ENCODE data around the gene ANKS3.

Gene ANKS3

GRCh38 chr16:4695473-4696171 lies 38.4 kb downstream of the ANKS3 start:
- Histone ChIP-seq H3K27me3 (ENCODE audit: insufficient read depth, low read length, poor library complexity) (no peaks in the 10 kb centered on the region), H3K9ac (ENCODE audit: low read depth, low read length) (no peak overlapping the region), H3K27ac (ENCODE audit: low read length) (no peak overlapping the region), H3K9me3 (ENCODE audit: insufficient read depth, low read length, severe bottlenecking) (no peaks in the 10 kb centered on the region), H3K4me3 (ENCODE audit: low read depth in 1 of 2, low read length in 2 of 2) (0 out of 4 replicates have a peak overlapping the region, but pooled peaks of 1 of the 2 experiments have one; percentile 99), H3K36me3 (ENCODE audit: insufficient read depth, low read length) (peaks cover 54% of the 10 kb centered on the region), H3K4me1 (ENCODE audit: insufficient read depth, low read length) (peaks cover 24% of the 10 kb centered on the region), H2AFZ (ENCODE audit: low read depth, low read length) (no peak overlapping the region), H4K20me1 (ENCODE audit: insufficient read depth, low read length) (peaks cover 29% of the 10 kb centered on the region), H3K4me2 (ENCODE audit: insufficient read depth, low read length) (no peak overlapping the region), H3K79me2 (ENCODE audit: insufficient read depth, low read length) (peaks cover 25% of the 10 kb centered on the region)
- TF ChIP-seq EZH2 (IDR thresholded peaks at IDR 0.05; ENCODE audit: borderline replicate concordance, low read depth, low read length, severe bottlenecking) (no peak), CTCF (IDR thresholded peaks at IDR 0.05; ENCODE audit: borderline replicate concordance, extremely low read depth, low read length, poor library complexity, severe bottlenecking) (no peak)
- ATAC-seq (ENCODE audit: insufficient read depth, low read depth) (no peak), DNase-seq (no peak)

GRCh38 chr16:4694642-4695451 lies 39.2 kb downstream of the ANKS3 start:
- peak overlapping the region; percentile 90 for H3K9ac ChIP-seq (ENCODE audit: low read depth, low read length)
- H3K9me3 ChIP-seq (ENCODE audit: insufficient read depth, low read length, severe bottlenecking) = no peaks in the 10 kb centered on the region
- H2AFZ ChIP-seq (ENCODE audit: low read depth, low read length) = no peak overlapping the region
- no peak for DNase-seq
- no peak overlapping the region for H3K27ac ChIP-seq (ENCODE audit: low read length)
- no peak for TF ChIP-seq CTCF (IDR thresholded peaks at IDR 0.05; ENCODE audit: borderline replicate concordance, extremely low read depth, low read length, poor library complexity, severe bottlenecking)
- no peak for TF ChIP-seq EZH2 (IDR thresholded peaks at IDR 0.05; ENCODE audit: borderline replicate concordance, low read depth, low read length, severe bottlenecking)
- H3K4me2 ChIP-seq (ENCODE audit: insufficient read depth, low read length) = peak overlapping the region; percentile 80
- H3K36me3 ChIP-seq (ENCODE audit: insufficient read depth, low read length) = peaks cover 53% of the 10 kb centered on the region
- H3K4me1 ChIP-seq (ENCODE audit: insufficient read depth, low read length) = peaks cover 24% of the 10 kb centered on the region
- ATAC-seq (ENCODE audit: insufficient read depth, low read depth) = no peak
- H3K27me3 ChIP-seq (ENCODE audit: insufficient read depth, low read length, poor library complexity) = no peaks in the 10 kb centered on the region
- peaks cover 25% of the 10 kb centered on the region for H3K79me2 ChIP-seq (ENCODE audit: insufficient read depth, low read length)
- H4K20me1 ChIP-seq (ENCODE audit: insufficient read depth, low read length) = peaks cover 29% of the 10 kb centered on the region
- H3K4me3 ChIP-seq (ENCODE audit: low read depth in 1 of 2, low read length in 2 of 2) = peak overlapping the region; percentile 79 to 99; a peak in 3 of 4 replicates

- Histone ChIP-seq H3K9me3 (ENCODE audit: insufficient read depth, low read length, severe bottlenecking) (no peaks in the 10 kb centered on the region), H3K4me2 (ENCODE audit: insufficient read depth, low read length) (peak overlapping the region; percentile 80), H3K27me3 (ENCODE audit: insufficient read depth, low read length, poor library complexity) (no peaks in the 10 kb centered on the region), H3K4me1 (ENCODE audit: insufficient read depth, low read length) (peaks cover 24% of the 10 kb centered on the region), H3K4me3 (ENCODE audit: low read depth in 1 of 2, low read length in 2 of 2) (peak overlapping the region; percentile 79 to 99; a peak in 3 of 4 replicates), H3K27ac (ENCODE audit: low read length) (peak overlapping the region; percentile 66), H4K20me1 (ENCODE audit: insufficient read depth, low read length) (peaks cover 29% of the 10 kb centered on the region), H3K79me2 (ENCODE audit: insufficient read depth, low read length) (peaks cover 25% of the 10 kb centered on the region), H3K9ac (ENCODE audit: low read depth, low read length) (peak overlapping the region; percentile 90), H2AFZ (ENCODE audit: low read depth, low read length) (peak overlapping the region; percentile 85), H3K36me3 (ENCODE audit: insufficient read depth, low read length) (peaks cover 52% of the 10 kb centered on the region)
- peak; percentile 44 for ATAC-seq (ENCODE audit: insufficient read depth, low read depth)
- no peak for TF ChIP-seq EZH2 (IDR thresholded peaks at IDR 0.05; ENCODE audit: borderline replicate concordance, low read depth, low read length, severe bottlenecking)
- TF ChIP-seq CTCF (IDR thresholded peaks at IDR 0.05; ENCODE audit: borderline replicate concordance, extremely low read depth, low read length, poor library complexity, severe bottlenecking) = no peak
- DNase-seq = peak; percentile 55
These were observed 40.0 kb downstream of the ANKS3 start for GRCh38 chr16:4693956-4694641.

Measured in DND-41 (cell line).